HepG2 (cell line): Measurements from ENCODE around the gene HS6ST1. TPM values are rescaled to one million over a fixed set of nuclear protein-coding genes. Genes with fewer than 3 reads are reported as not detected.

Experiments
- ARHGAP35 ChIP-seq: sonication (generic); formaldehyde crosslinking; IDR thresholded peaks from 2 replicates; pipeline ENCODE4 v1.9.0; 2022; ENCODE audit warnings: mild to moderate bottlenecking, inconsistent platforms, moderate library complexity, missing genetic modification reagents, borderline replicate concordance
- HDAC6 ChIP-seq: fragments of 200-600 bp; sonication (generic); IDR thresholded peaks from 2 replicates; pipeline ENCODE4 v1.7.0; 2017; ENCODE audit warnings: mild to moderate bottlenecking, antibody characterized with exemption, low read length, low read depth
- KMT2A ChIP-seq: sonication (generic); formaldehyde crosslinking; IDR thresholded peaks from 2 replicates; pipeline ENCODE4 v1.4.0; 2020; ENCODE audit warnings: missing genetic modification reagents
- MZF1 ChIP-seq: sonication (generic); formaldehyde crosslinking; IDR thresholded peaks from 2 replicates; pipeline ENCODE4 v1.8.1; 2023; ENCODE audit warnings: mild to moderate bottlenecking, missing genetic modification reagents, borderline replicate concordance
- PAWR ChIP-seq: sonication (generic); formaldehyde crosslinking; IDR thresholded peaks from 2 replicates; pipeline ENCODE4 v1.4.0; 2020; ENCODE audit warnings: missing genetic modification reagents, mild to moderate bottlenecking, borderline replicate concordance
- SNRNP70 ChIP-seq: fragments of 200-400 bp; formaldehyde crosslinking; IDR thresholded peaks from 2 replicates; pipeline ENCODE4 v1.6.1; 2017; ENCODE audit warnings: mild to moderate bottlenecking, low read depth, low read length, moderate library complexity
- SOX5 ChIP-seq: IDR thresholded peaks from 2 replicates; pipeline ENCODE4 v1.6.1; 2016; ENCODE audit warnings: borderline replicate concordance
- SP1 ChIP-seq, 2 experiments: fragments of 450-650 bp in 1 of 2; sonication (generic) in 1 of 2; formaldehyde crosslinking in 1 of 2; IDR thresholded peaks; 2 replicates each; pipeline versions ENCODE4 v1.4.0 to v1.6.1; 2016 to 2020; ENCODE audit warnings: missing genetic modification reagents in 1 of 2
- TOPORS ChIP-seq: sonication (generic); formaldehyde crosslinking; IDR thresholded peaks from 2 replicates; pipeline ENCODE4 v1.8.0; 2023; ENCODE audit warnings: mild to moderate bottlenecking, missing genetic modification reagents
- ZBTB21 ChIP-seq: sonication (generic); formaldehyde crosslinking; IDR thresholded peaks from 2 replicates; pipeline ENCODE4 v1.4.0; 2020; ENCODE audit warnings: missing genetic modification reagents
- ZNF891 ChIP-seq: sonication (generic); formaldehyde crosslinking; IDR thresholded peaks from 2 replicates; pipeline ENCODE4 v1.5.0; 2020; ENCODE audit warnings: mild to moderate bottlenecking, missing genetic modification reagents
- polyA plus RNA-seq, 8 experiments: library from polyadenylated mRNA; depleted of rRNA in 3 of 8; stranded (reverse) in 7 of 8; unstranded in 1 of 8; fragments of >200 nt; fragmentation: Illumina TruSeq in 4 of 8; extraction: Trizol in 4 of 8; gene quantifications; 2 replicates each; pipeline versions ENCODE4 v1.2.1 to v1.2.3, GENCODE V29; 2011 to 2016; ENCODE audit warnings: low read depth in 4 of 8, missing spikeins in 1 of 8, mixed read lengths in 1 of 8; ENCODE audit not compliant: insufficient read depth in 1 of 8
- total RNA-seq, 5 experiments: library from RNA; depleted of rRNA; stranded (reverse); fragments of >200 nt; fragmentation: Illumina TruSeq; extraction: Trizol; gene quantifications; 2 replicates each; pipeline ENCODE4 v1.2.3, GENCODE V29; 2016; ENCODE audit warnings: low read depth in 1 of 5
- TF ChIP-seq, protein P1 (sequence below): sonication (generic); formaldehyde crosslinking; IDR thresholded peaks from 2 replicates; pipeline ENCODE4 v1.5.0; 2020; ENCODE audit warnings: missing genetic modification reagents
- TF ChIP-seq, protein P2 (sequence below): sonication (generic); formaldehyde crosslinking; IDR thresholded peaks from 2 replicates; pipeline ENCODE4 v1.4.0; 2020; ENCODE audit warnings: missing genetic modification reagents, mild to moderate bottlenecking, borderline replicate concordance
- TF ChIP-seq, protein P3 (sequence below): sonication (generic); formaldehyde crosslinking; conservative IDR thresholded peaks from 2 replicates; pipeline ENCODE4 v1.5.0; 2020; ENCODE audit warnings: missing genetic modification reagents
- TF ChIP-seq, protein P4 (sequence below): sonication (generic); formaldehyde crosslinking; IDR thresholded peaks from 2 replicates; pipeline ENCODE4 v1.8.0; 2022; ENCODE audit warnings: mild to moderate bottlenecking, missing genetic modification reagents, moderate library complexity
- TF ChIP-seq, protein P5 (sequence below): sonication (generic); formaldehyde crosslinking; IDR thresholded peaks from 2 replicates; pipeline ENCODE4 v1.5.0; 2020; ENCODE audit warnings: mild to moderate bottlenecking, missing genetic modification reagents

Gene HS6ST1
- total and polyA plus RNA-seq, 2 of the 13 experiments (the other 11 are each of a cell fraction or from before 2014, with no cell fraction given) = 34.5 to 84.6 TPM

DNA sequence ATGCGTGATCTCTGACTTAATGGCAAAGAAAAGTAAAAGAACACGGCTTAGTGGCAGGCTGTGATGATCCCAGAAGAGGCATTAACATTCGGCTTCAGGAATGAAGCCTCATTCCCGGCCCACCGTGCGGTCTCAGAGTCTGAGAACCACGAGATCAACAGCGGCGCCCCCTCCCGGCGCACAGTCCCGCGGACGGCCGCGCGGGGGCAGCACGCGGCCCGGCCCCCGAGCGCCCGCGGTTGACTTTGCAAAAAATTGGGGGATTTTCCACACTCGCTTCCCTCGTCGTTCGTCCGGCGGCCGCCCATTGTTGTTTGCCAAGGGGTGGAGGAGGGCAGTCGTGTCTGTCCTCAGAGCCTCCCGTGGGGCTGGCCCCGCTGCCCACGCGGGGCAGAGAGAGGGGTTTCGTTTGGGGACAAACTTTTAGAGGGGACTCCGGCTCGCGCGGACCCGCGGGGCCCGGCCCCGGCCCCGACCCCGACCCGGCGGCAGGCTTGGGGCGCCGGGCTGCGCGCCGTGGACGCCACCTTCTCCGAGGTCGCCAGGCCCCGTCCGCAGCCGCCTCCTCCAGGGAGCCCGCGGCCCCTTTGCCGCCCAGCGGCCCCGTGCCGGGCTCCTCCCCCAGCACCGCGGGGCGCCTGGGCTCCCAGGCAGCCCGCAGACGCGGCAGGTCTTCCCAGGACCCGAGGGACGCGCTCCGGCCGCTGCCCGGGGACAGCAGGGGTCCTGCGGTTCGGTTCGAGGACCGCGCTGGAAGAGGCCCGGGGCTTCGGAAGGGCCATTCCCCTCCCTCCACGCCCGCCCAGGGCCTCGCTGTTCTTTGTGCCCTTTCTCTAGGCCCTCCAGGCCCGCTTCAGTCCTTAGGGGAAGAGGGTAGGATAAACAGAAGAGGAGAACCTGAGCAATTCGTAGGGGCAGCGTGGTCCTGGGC is 3.4 kb upstream of the HS6ST1 start (continued):
- TF ChIP-seq, protein P1, sequence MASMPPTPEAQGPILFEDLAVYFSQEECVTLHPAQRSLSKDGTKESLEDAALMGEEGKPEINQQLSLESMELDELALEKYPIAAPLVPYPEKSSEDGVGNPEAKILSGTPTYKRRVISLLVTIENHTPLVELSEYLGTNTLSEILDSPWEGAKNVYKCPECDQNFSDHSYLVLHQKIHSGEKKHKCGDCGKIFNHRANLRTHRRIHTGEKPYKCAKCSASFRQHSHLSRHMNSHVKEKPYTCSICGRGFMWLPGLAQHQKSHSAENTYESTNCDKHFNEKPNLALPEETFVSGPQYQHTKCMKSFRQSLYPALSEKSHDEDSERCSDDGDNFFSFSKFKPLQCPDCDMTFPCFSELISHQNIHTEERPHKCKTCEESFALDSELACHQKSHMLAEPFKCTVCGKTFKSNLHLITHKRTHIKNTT (CRISPR knock-in tag) = no peak
- TF ChIP-seq ZBTB21 (CRISPR knock-in tag) = no peak
- TF ChIP-seq ARHGAP35 (CRISPR knock-in tag) = peak; percentile 23; the same call in 1 of the 2 replicates
- peak; percentile 80 for TF ChIP-seq KMT2A (CRISPR knock-in tag)
- peak; percentile 53; the same call in 1 of the 2 replicates for TF ChIP-seq SOX5
- TF ChIP-seq MZF1 (CRISPR knock-in tag) = no peak
- no peak for TF ChIP-seq SP1 (IDR thresholded peaks at IDR 0.05)
- peak; percentile 92 for TF ChIP-seq SP1 (CRISPR knock-in tag; IDR thresholded peaks at IDR 0.05)
- TF ChIP-seq, protein P2, sequence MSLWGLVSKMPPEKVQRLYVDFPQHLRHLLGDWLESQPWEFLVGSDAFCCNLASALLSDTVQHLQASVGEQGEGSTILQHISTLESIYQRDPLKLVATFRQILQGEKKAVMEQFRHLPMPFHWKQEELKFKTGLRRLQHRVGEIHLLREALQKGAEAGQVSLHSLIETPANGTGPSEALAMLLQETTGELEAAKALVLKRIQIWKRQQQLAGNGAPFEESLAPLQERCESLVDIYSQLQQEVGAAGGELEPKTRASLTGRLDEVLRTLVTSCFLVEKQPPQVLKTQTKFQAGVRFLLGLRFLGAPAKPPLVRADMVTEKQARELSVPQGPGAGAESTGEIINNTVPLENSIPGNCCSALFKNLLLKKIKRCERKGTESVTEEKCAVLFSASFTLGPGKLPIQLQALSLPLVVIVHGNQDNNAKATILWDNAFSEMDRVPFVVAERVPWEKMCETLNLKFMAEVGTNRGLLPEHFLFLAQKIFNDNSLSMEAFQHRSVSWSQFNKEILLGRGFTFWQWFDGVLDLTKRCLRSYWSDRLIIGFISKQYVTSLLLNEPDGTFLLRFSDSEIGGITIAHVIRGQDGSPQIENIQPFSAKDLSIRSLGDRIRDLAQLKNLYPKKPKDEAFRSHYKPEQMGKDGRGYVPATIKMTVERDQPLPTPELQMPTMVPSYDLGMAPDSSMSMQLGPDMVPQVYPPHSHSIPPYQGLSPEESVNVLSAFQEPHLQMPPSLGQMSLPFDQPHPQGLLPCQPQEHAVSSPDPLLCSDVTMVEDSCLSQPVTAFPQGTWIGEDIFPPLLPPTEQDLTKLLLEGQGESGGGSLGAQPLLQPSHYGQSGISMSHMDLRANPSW = no peak
- TF ChIP-seq, protein P3, sequence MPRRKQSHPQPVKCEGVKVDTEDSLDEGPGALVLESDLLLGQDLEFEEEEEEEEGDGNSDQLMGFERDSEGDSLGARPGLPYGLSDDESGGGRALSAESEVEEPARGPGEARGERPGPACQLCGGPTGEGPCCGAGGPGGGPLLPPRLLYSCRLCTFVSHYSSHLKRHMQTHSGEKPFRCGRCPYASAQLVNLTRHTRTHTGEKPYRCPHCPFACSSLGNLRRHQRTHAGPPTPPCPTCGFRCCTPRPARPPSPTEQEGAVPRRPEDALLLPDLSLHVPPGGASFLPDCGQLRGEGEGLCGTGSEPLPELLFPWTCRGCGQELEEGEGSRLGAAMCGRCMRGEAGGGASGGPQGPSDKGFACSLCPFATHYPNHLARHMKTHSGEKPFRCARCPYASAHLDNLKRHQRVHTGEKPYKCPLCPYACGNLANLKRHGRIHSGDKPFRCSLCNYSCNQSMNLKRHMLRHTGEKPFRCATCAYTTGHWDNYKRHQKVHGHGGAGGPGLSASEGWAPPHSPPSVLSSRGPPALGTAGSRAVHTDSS (CRISPR knock-in tag) = 0 out of 2 replicates have a peak, but pooled peaks have one; percentile 30
- TF ChIP-seq, protein P4, sequence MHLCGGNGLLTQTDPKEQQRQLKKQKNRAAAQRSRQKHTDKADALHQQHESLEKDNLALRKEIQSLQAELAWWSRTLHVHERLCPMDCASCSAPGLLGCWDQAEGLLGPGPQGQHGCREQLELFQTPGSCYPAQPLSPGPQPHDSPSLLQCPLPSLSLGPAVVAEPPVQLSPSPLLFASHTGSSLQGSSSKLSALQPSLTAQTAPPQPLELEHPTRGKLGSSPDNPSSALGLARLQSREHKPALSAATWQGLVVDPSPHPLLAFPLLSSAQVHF (CRISPR knock-in tag) = no peak
- TF ChIP-seq TOPORS (CRISPR knock-in tag) = no peak
- no peak for TF ChIP-seq HDAC6
- no peak for TF ChIP-seq SNRNP70
- no peak for TF ChIP-seq ZNF891 (CRISPR knock-in tag)
- TF ChIP-seq PAWR = no peak
- TF ChIP-seq, protein P5, sequence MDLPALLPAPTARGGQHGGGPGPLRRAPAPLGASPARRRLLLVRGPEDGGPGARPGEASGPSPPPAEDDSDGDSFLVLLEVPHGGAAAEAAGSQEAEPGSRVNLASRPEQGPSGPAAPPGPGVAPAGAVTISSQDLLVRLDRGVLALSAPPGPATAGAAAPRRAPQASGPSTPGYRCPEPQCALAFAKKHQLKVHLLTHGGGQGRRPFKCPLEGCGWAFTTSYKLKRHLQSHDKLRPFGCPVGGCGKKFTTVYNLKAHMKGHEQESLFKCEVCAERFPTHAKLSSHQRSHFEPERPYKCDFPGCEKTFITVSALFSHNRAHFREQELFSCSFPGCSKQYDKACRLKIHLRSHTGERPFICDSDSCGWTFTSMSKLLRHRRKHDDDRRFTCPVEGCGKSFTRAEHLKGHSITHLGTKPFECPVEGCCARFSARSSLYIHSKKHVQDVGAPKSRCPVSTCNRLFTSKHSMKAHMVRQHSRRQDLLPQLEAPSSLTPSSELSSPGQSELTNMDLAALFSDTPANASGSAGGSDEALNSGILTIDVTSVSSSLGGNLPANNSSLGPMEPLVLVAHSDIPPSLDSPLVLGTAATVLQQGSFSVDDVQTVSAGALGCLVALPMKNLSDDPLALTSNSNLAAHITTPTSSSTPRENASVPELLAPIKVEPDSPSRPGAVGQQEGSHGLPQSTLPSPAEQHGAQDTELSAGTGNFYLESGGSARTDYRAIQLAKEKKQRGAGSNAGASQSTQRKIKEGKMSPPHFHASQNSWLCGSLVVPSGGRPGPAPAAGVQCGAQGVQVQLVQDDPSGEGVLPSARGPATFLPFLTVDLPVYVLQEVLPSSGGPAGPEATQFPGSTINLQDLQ (CRISPR knock-in tag) = peak; percentile 64; the same call in 1 of the 2 replicates
